Fibroblast of pulmonary artery (primary cell): Measurements from ENCODE around the gene ZNF785.
A peak's percentile ranks its signal among the peaks of the same experiment; 100 is the strongest.
"Not testable (repeated sequence)": the region's sequence is repeated elsewhere in the genome, so short reads cannot be mapped to it uniquely, and the experiment has no call there.

ENCODE experiments used
- DNase-seq: peaks from one replicate; pipeline ENCODE4 v3.0.0-alpha.2; 2010; ENCODE audit warnings: low read depth
- H3K4me3 ChIP-seq: replicated peaks from 2 replicates; pipeline ENCODE4 v1.5.1; 2011; ENCODE audit warnings: low read depth, mild to moderate bottlenecking, control low read depth, low read length, moderate library complexity
- CTCF ChIP-seq: IDR thresholded peaks from 2 replicates; pipeline ENCODE4 v1.5.1; 2011; ENCODE audit warnings: mild to moderate bottlenecking, control low read depth, low read length, inconsistent platforms; ENCODE audit errors: missing control alignments

Gene ZNF785

GRCh38 chr16:30551781-30552180 is 33.7 kb downstream of the ZNF785 start:
- TF ChIP-seq CTCF = no peak
- DNase-seq = no peak
- no peak overlapping the region for H3K4me3 ChIP-seq

GRCh38 chr16:30548416-30549253 is 36.9 kb downstream of the ZNF785 start:
- no peak overlapping the region for H3K4me3 ChIP-seq
- DNase-seq = no peak
- TF ChIP-seq CTCF = no peak

GRCh38 chr16:30546115-30546514 is 39.4 kb downstream of the ZNF785 start:
- no peak overlapping the region for H3K4me3 ChIP-seq
- no peak for DNase-seq
- no peak for TF ChIP-seq CTCF

- no peak overlapping the region for H3K4me3 ChIP-seq
- DNase-seq = no peak
- TF ChIP-seq CTCF = no peak
These were observed 42.4 kb downstream of the ZNF785 start for GRCh38 chr16:30543067-30543466.

GRCh38 chr16:30541502-30542329 is 43.8 kb downstream of the ZNF785 start:
- DNase-seq = peak; percentile 80
- H3K4me3 ChIP-seq = no peak overlapping the region
- no peak for TF ChIP-seq CTCF

GRCh38 chr16:30540916-30541464 is 44.5 kb downstream of the ZNF785 start:
- H3K4me3 ChIP-seq, DNase-seq: not testable (repeated sequence)

- not testable (repeated sequence) for H3K4me3 ChIP-seq, DNase-seq
These were observed 45.4 kb downstream of the ZNF785 start for GRCh38 chr16:30539986-30540526.
